H1 (cell line): Measurements from ENCODE around the gene EIF4E1B. TPM values are rescaled to one million over a fixed set of nuclear protein-coding genes. Genes with fewer than 3 reads are reported as not detected.

Source experiments
- CTCF ChIA-PET: fragments of 300-600 bp; sonication (Branson Sonifier 250); formaldehyde crosslinking; loops from one replicate; lab custom pipeline; 2021; ENCODE audit not compliant: partially characterized antibody; lab: Charles Lee
- POLR2A ChIA-PET: fragments of 300-600 bp; sonication (Branson Sonifier 250); formaldehyde crosslinking; loops from one replicate; lab custom pipeline; 2021; ENCODE audit warnings: inconsistent platforms; ENCODE audit not compliant: partially characterized antibody; lab: Charles Lee
- DNase-seq, 2 experiments: peaks; one replicate each; pipeline versions ENCODE4 v3.0.0 to v3.0.0-alpha.2; 2010 to 2022; ENCODE audit warnings: low spot score in 2 of 2, low read depth in 1 of 2, mixed read lengths in 1 of 2
- FAIRE-seq: peaks from 2 replicates; lab custom pipeline; 2011; peaks lifted over from hg19 to GRCh38; lab: Jason Lieb, UNC
- H2AFZ ChIP-seq: 2 replicates; pipeline ENCODE4 v1.8.1; 2012; ENCODE audit warnings: low read length, inconsistent platforms
- H2AK5ac ChIP-seq: 2 replicates; pipeline ENCODE4 v1.6.1; 2013; ENCODE audit warnings: low read depth, low read length
- H2BK120ac ChIP-seq: replicated peaks from 2 replicates; pipeline ENCODE3; 2013; ENCODE audit warnings: low read depth, low read length, inconsistent platforms
- H2BK12ac ChIP-seq: 2 replicates; pipeline ENCODE4 v1.6.1; 2013; ENCODE audit warnings: low read depth, low read length
- H2BK15ac ChIP-seq: 2 replicates; pipeline ENCODE4 v1.6.1; 2013; ENCODE audit warnings: low read length
- H2BK20ac ChIP-seq: 2 replicates; pipeline ENCODE4 v1.6.1; 2013; ENCODE audit warnings: low read length
- H2BK5ac ChIP-seq: 2 replicates; pipeline ENCODE4 v1.6.1; 2013; ENCODE audit warnings: low read depth, low read length
- H3K14ac ChIP-seq: 2 replicates; pipeline ENCODE4 v1.6.1; 2013; ENCODE audit warnings: inconsistent platforms; ENCODE audit not compliant: insufficient read length
- H3K18ac ChIP-seq: 2 replicates; pipeline ENCODE4 v1.6.1; 2013; ENCODE audit warnings: low read length; ENCODE audit errors: extremely low read depth
- H3K23ac ChIP-seq: 2 replicates; pipeline ENCODE4 v1.6.1; 2013; ENCODE audit warnings: inconsistent platforms; ENCODE audit not compliant: insufficient read length
- H3K23me2 ChIP-seq: 2 replicates; pipeline ENCODE4 v1.6.1; 2013; ENCODE audit warnings: low read depth, low read length
- H3K27ac ChIP-seq: 2 replicates; pipeline ENCODE4 v1.6.1; 2011; ENCODE audit warnings: low read depth, low read length, inconsistent platforms
- H3K27me3 ChIP-seq, 4 experiments: replicated peaks in 1 of 4; 1 replicate in 1 of 4; 2 replicates in 3 of 4; pipeline versions ENCODE4 v1.6.1 to v1.8.1; 2011 to 2013; ENCODE audit warnings: low read length in 3 of 4, mild to moderate bottlenecking in 3 of 4, inconsistent platforms in 2 of 4, mixed read lengths in 2 of 4, moderate library complexity in 1 of 4; ENCODE audit not compliant: control insufficient read depth in 3 of 4, insufficient read depth in 3 of 4; ENCODE audit errors: extremely low read depth in 1 of 4
- H3K36me3 ChIP-seq, 4 experiments: 2 replicates each; pipeline versions ENCODE4 v1.6.1 to v1.8.1; 2011 to 2013; ENCODE audit warnings: mild to moderate bottlenecking in 4 of 4, low read length in 3 of 4, moderate library complexity in 2 of 4, control low read depth in 1 of 4, inconsistent platforms in 1 of 4; ENCODE audit not compliant: insufficient read depth in 4 of 4, control insufficient read depth in 2 of 4
- H3K4ac ChIP-seq: replicated peaks from 2 replicates; pipeline ENCODE3; 2013; ENCODE audit warnings: low read length, low read depth, mixed read lengths, inconsistent platforms; ENCODE audit not compliant: insufficient read length
- H3K4me1 ChIP-seq, 4 experiments: replicated peaks in 1 of 4; 1 replicate in 1 of 4; 2 replicates in 3 of 4; pipeline versions ENCODE4 v1.6.1 to v1.8.1; 2011 to 2013; ENCODE audit warnings: low read length in 3 of 4, inconsistent platforms in 2 of 4, mixed read lengths in 1 of 4; ENCODE audit not compliant: insufficient read depth in 4 of 4, control insufficient read depth in 3 of 4
- H3K4me2 ChIP-seq, 2 experiments: 2 replicates each; pipeline versions ENCODE4 v1.6.1 to v1.8.1; 2011 to 2013; ENCODE audit warnings: low read depth in 2 of 2, low read length in 2 of 2, control low read depth in 1 of 2, inconsistent platforms in 1 of 2, mild to moderate bottlenecking in 1 of 2; ENCODE audit not compliant: insufficient read depth in 1 of 2
- H3K4me3 ChIP-seq, 4 experiments: fragments of 200-600, 300-600 bp in 1 of 4; sonication (generic), shearing (Covaris generic), sonication (Bioruptor Twin) in 1 of 4; 2 replicates each; pipeline versions ENCODE4 v1.5.1 to v1.8.1; 2011 to 2016; ENCODE audit warnings: low read length in 4 of 4, low read depth in 3 of 4, control low read depth in 2 of 4, inconsistent platforms in 2 of 4, mild to moderate bottlenecking in 2 of 4, mixed read lengths in 1 of 4, moderate library complexity in 1 of 4; ENCODE audit not compliant: insufficient read depth in 2 of 4; ENCODE audit errors: extremely low read depth in 1 of 4
- H3K56ac ChIP-seq: replicated peaks from 2 replicates; pipeline ENCODE3; 2013; ENCODE audit warnings: low read depth, mild to moderate bottlenecking, mixed read lengths, low read length, inconsistent platforms; ENCODE audit not compliant: insufficient read length
- H3K79me1 ChIP-seq: 2 replicates; pipeline ENCODE4 v1.6.1; 2013; ENCODE audit warnings: low read depth, low read length, control low read depth
- H3K79me2 ChIP-seq, 2 experiments: 2 replicates each; pipeline versions ENCODE4 v1.6.1 to v1.8.1; 2012 to 2013; ENCODE audit warnings: low read length in 2 of 2, mild to moderate bottlenecking in 2 of 2, inconsistent platforms in 1 of 2; ENCODE audit not compliant: insufficient read depth in 2 of 2, control insufficient read depth in 1 of 2
- H3K9ac ChIP-seq, 4 experiments: replicated peaks in 1 of 4; 1 replicate in 1 of 4; 2 replicates in 3 of 4; pipeline versions ENCODE4 v1.6.1 to v1.8.1; 2011 to 2013; ENCODE audit warnings: low read depth in 3 of 4, low read length in 3 of 4, control low read depth in 2 of 4, mild to moderate bottlenecking in 2 of 4, moderate library complexity in 2 of 4, inconsistent platforms in 1 of 4; ENCODE audit errors: extremely low read depth in 1 of 4
- H3K9me3 ChIP-seq, 2 experiments: 2 replicates each; pipeline versions ENCODE4 v1.6.1 to v1.8.1; 2012 to 2013; ENCODE audit warnings: mild to moderate bottlenecking in 2 of 2, moderate library complexity in 2 of 2, control low read depth in 1 of 2, inconsistent platforms in 1 of 2, low read depth in 1 of 2, low read length in 1 of 2, mixed read lengths in 1 of 2; ENCODE audit not compliant: insufficient read depth in 2 of 2
- H4K20me1 ChIP-seq, 2 experiments: replicated peaks in 1 of 2; 2 replicates each; pipeline versions ENCODE3 to v1.8.1; 2011 to 2013; ENCODE audit warnings: inconsistent platforms in 2 of 2, low read length in 2 of 2, mild to moderate bottlenecking in 1 of 2; ENCODE audit not compliant: insufficient read depth in 2 of 2, control insufficient read depth in 1 of 2
- H4K5ac ChIP-seq: 2 replicates; pipeline ENCODE4 v1.6.1; 2013; ENCODE audit warnings: low read length, low read depth, mixed read lengths, inconsistent platforms; ENCODE audit not compliant: insufficient read length
- H4K8ac ChIP-seq: 2 replicates; pipeline ENCODE4 v1.8.0; 2013; ENCODE audit warnings: mild to moderate bottlenecking, moderate library complexity, low read length, inconsistent platforms; ENCODE audit not compliant: insufficient read depth; ENCODE audit errors: extremely low read depth
- H4K91ac ChIP-seq: replicated peaks from 2 replicates; pipeline ENCODE3; 2013; ENCODE audit warnings: low read length, mixed read lengths, inconsistent platforms; ENCODE audit not compliant: insufficient read length
- BACH1 ChIP-seq: IDR thresholded peaks from 2 replicates; pipeline ENCODE4 v1.6.1; 2012; ENCODE audit warnings: low read length, improper control_type of control experiment
- BCL11A ChIP-seq, 2 experiments: IDR thresholded peaks; one replicate each; pipeline ENCODE4 v1.6.1; 2011; ENCODE audit warnings: low read depth in 2 of 2, low read length in 2 of 2, mild to moderate bottlenecking in 2 of 2
- CBX8 ChIP-seq: fragments of 300-800, 300-1000 bp; sonication (generic); IDR thresholded peaks from 2 replicates; pipeline ENCODE4 v1.7.1; 2016; ENCODE audit warnings: low read depth, low read length, borderline replicate concordance
- CHD1 ChIP-seq: IDR thresholded peaks from 2 replicates; pipeline ENCODE4 v1.6.1; 2012; ENCODE audit warnings: low read depth, low read length, improper control_type of control experiment
- CREB1 ChIP-seq: IDR thresholded peaks from 2 replicates; pipeline ENCODE4 v1.6.1; 2012; ENCODE audit warnings: inconsistent platforms
- CTBP2 ChIP-seq: IDR thresholded peaks from 2 replicates; pipeline ENCODE4 v1.7.0; 2011; ENCODE audit warnings: borderline replicate concordance, mild to moderate bottlenecking, moderate library complexity, mixed read lengths, low read length; ENCODE audit not compliant: insufficient read depth, insufficient read length
- EGR1 ChIP-seq: IDR thresholded peaks from 2 replicates; pipeline ENCODE4 v1.6.1; 2011; ENCODE audit warnings: low read depth, low read length, borderline replicate concordance
- JUND ChIP-seq: IDR thresholded peaks from 2 replicates; pipeline ENCODE4 v1.6.1; 2011; ENCODE audit warnings: mild to moderate bottlenecking, improper control_type of control experiment, low read length
- KDM4A ChIP-seq: IDR thresholded peaks from one replicate; pipeline ENCODE4 v1.7.1; 2012; ENCODE audit warnings: low read depth, mild to moderate bottlenecking, moderate library complexity, low read length, inconsistent platforms; ENCODE audit not compliant: severe bottlenecking
- MAX ChIP-seq: IDR thresholded peaks from 2 replicates; pipeline ENCODE4 v1.6.1; 2012; ENCODE audit warnings: inconsistent platforms
- POU5F1 ChIP-seq: IDR thresholded peaks from 2 replicates; pipeline ENCODE4 v1.6.1; 2011; ENCODE audit warnings: low read depth, mild to moderate bottlenecking, low read length, moderate library complexity
- RNF2 ChIP-seq: fragments of 200-900, 300-1000 bp; sonication (generic); IDR thresholded peaks from 2 replicates; pipeline ENCODE4 v1.7.1; 2016; ENCODE audit warnings: borderline replicate concordance, low read depth, mild to moderate bottlenecking, antibody characterized with exemption, low read length; ENCODE audit not compliant: poor library complexity, severe bottlenecking; ENCODE audit errors: missing control alignments
- RXRA ChIP-seq: IDR thresholded peaks from 2 replicates; pipeline ENCODE4 v1.6.1; 2011; ENCODE audit warnings: low read depth, mild to moderate bottlenecking, low read length, moderate library complexity; ENCODE audit not compliant: insufficient read depth
- SIRT6 ChIP-seq: IDR thresholded peaks from one replicate; pipeline ENCODE4 v1.7.1; 2012; ENCODE audit warnings: low read length, inconsistent platforms
- WGBS, 2 experiments: shearing (Covaris generic) in 1 of 2; methylation state at CpG; one replicate each; pipeline versions ENCODE4 v1.1.6 to v1.1.7; 2013 to 2015; ENCODE audit warnings: low lambda C conversion rate in 2 of 2, mixed read lengths in 2 of 2, inconsistent platforms in 1 of 2, low coverage in 1 of 2, missing lambda C conversion rate in 1 of 2; ENCODE audit not compliant: insufficient replicate concordance in 2 of 2, insufficient coverage in 1 of 2, insufficient read length in 1 of 2; ENCODE audit errors: extremely low coverage in 1 of 2, missing lambda C conversion rate in 1 of 2; 5-methylcytosine and 5-hydroxymethylcytosine counted together
- polyA plus RNA-seq, 7 experiments: library from polyadenylated mRNA; depleted of rRNA in 3 of 7; stranded (reverse) in 5 of 7; unstranded in 2 of 7; fragments of >200 nt in 5 of 7; fragments of 200-250 nt in 2 of 7; gene quantifications; 1 replicate in 5 of 7; 2 replicates in 1 of 7; 4 replicates in 1 of 7; pipeline versions ENCODE4 v1.2.1 to v1.2.3, GENCODE V29; 2011 to 2013; ENCODE audit warnings: missing spikeins in 2 of 7, mixed read lengths in 2 of 7
- total RNA-seq: library from RNA; stranded (reverse); fragmentation: NEBNext Ultra II Directional; extraction: Animal tissue kit (Norgen Biotek cat#: 25700); gene quantifications from 2 replicates; pipeline ENCODE4 v1.2.1, GENCODE V29; 2021

Gene EIF4E1B
- total and polyA plus RNA-seq, 2 of the 8 experiments (the other 6 are each of a cell fraction or from before 2014, with no cell fraction given): 0.97 to 1.3 TPM

DNA sequence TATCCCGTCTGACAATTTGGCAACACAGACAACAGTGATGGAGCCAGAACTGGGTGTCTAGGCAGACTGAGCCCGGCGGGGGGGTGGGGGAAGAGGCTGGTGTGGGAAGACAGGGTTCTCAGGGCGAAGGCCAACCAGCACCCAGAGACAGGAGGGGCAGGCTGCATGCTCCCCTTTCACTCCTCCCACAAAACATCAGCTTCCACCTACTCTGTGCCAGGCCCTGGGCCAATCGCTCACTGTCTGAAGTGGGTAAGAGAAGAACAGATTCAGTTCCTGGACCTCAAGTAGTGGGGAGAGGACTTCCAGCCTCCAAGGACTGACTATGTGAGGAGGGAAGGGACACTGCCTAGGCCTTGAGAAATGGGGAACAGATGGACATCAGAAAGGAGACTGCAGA is 2.9 kb upstream of the EIF4E1B start:
- Histone ChIP-seq H2AFZ (no peak overlapping the region), H3K23ac (no peak overlapping the region), H3K36me3 (no peaks in the 10 kb centered on the region), H3K4me1 (peaks cover 7 to 30% (median 11%) of the 10 kb centered on the region in 4 experiments), H3K9ac (no peak overlapping the region), H2AK5ac (no peak overlapping the region), H3K4me3 (no peak overlapping the region), H2BK5ac (no peak overlapping the region), H2BK20ac (no peak overlapping the region), H4K8ac (no peak overlapping the region), H4K5ac (no peak overlapping the region), H3K9me3 (no peaks in the 10 kb centered on the region), H2BK15ac (no peak overlapping the region), H3K4me2 (no peak overlapping the region), H3K27ac (no peak overlapping the region), H2BK12ac (no peak overlapping the region), H3K79me1 (no peaks in the 10 kb centered on the region), H3K56ac (no peak overlapping the region), H3K18ac (no peak overlapping the region), H4K91ac (no peak overlapping the region), H2BK120ac (no peak overlapping the region), H3K79me2 (no peaks in the 10 kb centered on the region), H4K20me1 (peaks cover 0 to 4% of the 10 kb centered on the region in 2 experiments), H3K14ac (no peak overlapping the region), H3K23me2 (peaks cover 16% of the 10 kb centered on the region), H3K27me3 (peaks cover 3 to 40% (median 34%) of the 10 kb centered on the region in 4 experiments), H3K4ac (no peak overlapping the region)
- ChIA-PET POLR2A (interaction anchor here (0.6 kb wide), 1 partner anchor 102 kb away, joined by 4 read pairs; no protein-coding TSS in a partner anchor), CTCF (no interaction called here)
- 66% methylated on average over 4 of the region's 5 CpGs; no CpG with 5 or more reads in 1 of the 2 experiments for WGBS, 2 experiments
- no peak for FAIRE-seq
- no peak for DNase-seq
- TF ChIP-seq MAX (no peak), EGR1 (no peak), CREB1 (no peak), CBX8 (no peak), CHD1 (no peak), BACH1 (no peak), RXRA (no peak), CTBP2 (no peak), JUND (no peak), BCL11A (IDR thresholded peaks at IDR 0.05; ENCODE audit: low read depth in 2 of 2, low read length in 2 of 2) (no peak), RNF2 (no peak), KDM4A (no peak), SIRT6 (no peak), POU5F1 (no peak)
